Measurements from ENCODE around the gene ADH6.

ADH6 gene

DNA sequence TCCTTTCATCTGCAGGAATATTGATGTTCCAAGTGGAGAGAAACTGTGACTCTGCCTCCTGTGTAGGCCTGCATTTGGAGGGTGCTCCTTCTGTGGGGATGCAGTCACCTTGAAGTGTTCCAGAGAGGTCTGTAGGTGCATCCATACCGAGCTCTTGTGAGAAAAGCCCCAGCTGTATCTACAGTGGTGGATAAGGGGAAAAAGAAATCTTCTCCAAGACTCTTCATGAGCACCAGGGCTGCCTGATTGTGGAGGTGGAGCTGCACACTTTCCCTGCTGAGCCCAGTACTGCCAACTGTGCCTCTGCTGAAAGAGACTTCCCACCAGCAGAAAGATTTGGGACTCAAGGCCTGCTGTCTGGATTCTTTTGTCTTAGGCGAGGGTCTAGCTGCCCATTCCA is 39.9 kb downstream of the ADH6 start:
- Histone ChIP-seq H3K4me2 (ENCODE audit: low read depth, low read length, poor library complexity, severe bottlenecking) (no peak overlapping the region), H4K20me1 (ENCODE audit: insufficient read depth, low read length, poor library complexity, severe bottlenecking) (no peaks in the 10 kb centered on the region), H3K27me3 (ENCODE audit: insufficient read depth, low read length, poor library complexity, severe bottlenecking) (no peaks in the 10 kb centered on the region)

DNA sequence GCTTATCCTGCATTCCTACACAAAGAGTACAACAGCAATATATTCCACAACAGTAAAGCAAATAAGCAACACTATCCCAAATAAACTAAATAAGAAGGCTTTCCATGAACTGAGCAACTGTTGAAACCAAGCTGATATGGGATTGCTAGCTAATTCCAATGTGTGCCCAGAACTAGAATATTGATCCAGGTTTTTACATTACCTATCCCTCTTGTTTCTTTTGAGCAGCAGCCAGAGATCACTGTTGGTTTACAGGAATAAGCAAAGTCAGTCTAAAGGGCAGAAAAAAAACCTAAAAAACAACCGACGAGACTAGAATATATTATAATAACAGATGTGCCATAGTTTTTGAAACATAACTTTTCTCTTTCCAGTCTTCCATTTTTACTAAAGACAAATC is 52.5 kb downstream of the ADH6 start:
- no peaks in the 10 kb centered on the region for H3K4me1 ChIP-seq (ENCODE audit: insufficient read depth, low read length, poor library complexity, severe bottlenecking)
- no peaks in the 10 kb centered on the region for H4K20me1 ChIP-seq (ENCODE audit: insufficient read depth, low read length, poor library complexity, severe bottlenecking)
- TF ChIP-seq, protein P1, sequence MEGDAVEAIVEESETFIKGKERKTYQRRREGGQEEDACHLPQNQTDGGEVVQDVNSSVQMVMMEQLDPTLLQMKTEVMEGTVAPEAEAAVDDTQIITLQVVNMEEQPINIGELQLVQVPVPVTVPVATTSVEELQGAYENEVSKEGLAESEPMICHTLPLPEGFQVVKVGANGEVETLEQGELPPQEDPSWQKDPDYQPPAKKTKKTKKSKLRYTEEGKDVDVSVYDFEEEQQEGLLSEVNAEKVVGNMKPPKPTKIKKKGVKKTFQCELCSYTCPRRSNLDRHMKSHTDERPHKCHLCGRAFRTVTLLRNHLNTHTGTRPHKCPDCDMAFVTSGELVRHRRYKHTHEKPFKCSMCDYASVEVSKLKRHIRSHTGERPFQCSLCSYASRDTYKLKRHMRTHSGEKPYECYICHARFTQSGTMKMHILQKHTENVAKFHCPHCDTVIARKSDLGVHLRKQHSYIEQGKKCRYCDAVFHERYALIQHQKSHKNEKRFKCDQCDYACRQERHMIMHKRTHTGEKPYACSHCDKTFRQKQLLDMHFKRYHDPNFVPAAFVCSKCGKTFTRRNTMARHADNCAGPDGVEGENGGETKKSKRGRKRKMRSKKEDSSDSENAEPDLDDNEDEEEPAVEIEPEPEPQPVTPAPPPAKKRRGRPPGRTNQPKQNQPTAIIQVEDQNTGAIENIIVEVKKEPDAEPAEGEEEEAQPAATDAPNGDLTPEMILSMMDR (conservative IDR thresholded peaks at IDR 0.05; ENCODE audit: low read length) = no peak
- TF ChIP-seq EZH2phosphoT487 (IDR thresholded peaks at IDR 0.05; ENCODE audit: borderline replicate concordance) = no peak
- H3K4me3 ChIP-seq (ENCODE audit: low read length, poor library complexity, severe bottlenecking) = no peak overlapping the region
- H3K9ac ChIP-seq (ENCODE audit: low read depth, low read length, poor library complexity, severe bottlenecking) = no peak overlapping the region
- no peaks in the 10 kb centered on the region for H3K9me3 ChIP-seq (ENCODE audit: insufficient read depth, low read depth, low read length)
- H3F3A ChIP-seq (ENCODE audit: low read depth) = no peaks in the 10 kb centered on the region
- no peaks in the 10 kb centered on the region for H3K27me3 ChIP-seq (ENCODE audit: insufficient read depth, low read length, poor library complexity, severe bottlenecking)
- H3K9me2 ChIP-seq (replicated peaks; ENCODE audit: low read depth, low read length) = no peaks in the 10 kb centered on the region
- no peak overlapping the region for H2AFZ ChIP-seq (ENCODE audit: low read length)
- no peaks in the 10 kb centered on the region for H3K36me3 ChIP-seq (ENCODE audit: insufficient read depth, low read length)
- H3K79me2 ChIP-seq (ENCODE audit: insufficient read depth, low read length) = no peaks in the 10 kb centered on the region
- no peak overlapping the region for H3K4me2 ChIP-seq (ENCODE audit: low read depth, low read length, poor library complexity, severe bottlenecking)

More for the DNA sequence above, 39.9 kb downstream of the ADH6 start:
- Histone ChIP-seq H3K79me2 (ENCODE audit: insufficient read depth, low read length) (no peaks in the 10 kb centered on the region), H2AFZ (ENCODE audit: low read length) (no peak overlapping the region), H3K9me3 (ENCODE audit: insufficient read depth, low read depth, low read length) (no peaks in the 10 kb centered on the region), H3K9ac (ENCODE audit: low read depth, low read length, poor library complexity, severe bottlenecking) (no peak overlapping the region), H3K9me2 (replicated peaks; ENCODE audit: low read depth, low read length) (no peaks in the 10 kb centered on the region), H3K36me3 (ENCODE audit: insufficient read depth, low read length) (no peaks in the 10 kb centered on the region), H3F3A (ENCODE audit: low read depth) (no peaks in the 10 kb centered on the region), H3K4me1 (ENCODE audit: insufficient read depth, low read length, poor library complexity, severe bottlenecking) (no peaks in the 10 kb centered on the region), H3K4me3 (ENCODE audit: low read length, poor library complexity, severe bottlenecking) (no peak overlapping the region)
- TF ChIP-seq, protein P1 (conservative IDR thresholded peaks at IDR 0.05; ENCODE audit: low read length) = no peak
- no peak for TF ChIP-seq EZH2phosphoT487 (IDR thresholded peaks at IDR 0.05; ENCODE audit: borderline replicate concordance)

DNA sequence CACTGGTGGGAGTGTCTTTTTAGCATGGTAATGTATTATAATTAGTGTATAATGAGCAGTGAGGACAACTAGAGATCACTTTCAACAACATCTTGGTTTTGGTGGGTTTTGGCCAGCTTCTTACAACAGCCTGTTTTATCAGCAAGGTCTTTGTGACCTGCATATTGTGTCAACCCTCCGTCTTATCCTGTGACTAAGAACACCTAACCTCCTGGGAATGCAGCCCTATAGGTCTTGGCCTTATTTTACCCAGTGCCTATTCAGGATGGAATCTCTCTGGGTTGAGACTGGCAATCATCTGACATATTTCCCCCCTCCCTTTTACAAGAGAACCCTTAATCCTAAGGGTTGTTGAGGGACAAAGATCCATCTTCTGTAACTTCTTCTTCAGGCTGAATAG is 53.1 kb downstream of the ADH6 start:
- Histone ChIP-seq H3K4me2 (ENCODE audit: low read depth, low read length, poor library complexity, severe bottlenecking) (no peak overlapping the region), H3F3A (ENCODE audit: low read depth) (no peaks in the 10 kb centered on the region), H3K4me1 (ENCODE audit: insufficient read depth, low read length, poor library complexity, severe bottlenecking) (no peaks in the 10 kb centered on the region), H3K79me2 (ENCODE audit: insufficient read depth, low read length) (no peaks in the 10 kb centered on the region), H3K9ac (ENCODE audit: low read depth, low read length, poor library complexity, severe bottlenecking) (no peak overlapping the region), H3K4me3 (ENCODE audit: low read length, poor library complexity, severe bottlenecking) (no peak overlapping the region), H3K9me3 (ENCODE audit: insufficient read depth, low read depth, low read length) (no peaks in the 10 kb centered on the region), H4K20me1 (ENCODE audit: insufficient read depth, low read length, poor library complexity, severe bottlenecking) (no peaks in the 10 kb centered on the region), H2AFZ (ENCODE audit: low read length) (no peak overlapping the region), H3K27me3 (ENCODE audit: insufficient read depth, low read length, poor library complexity, severe bottlenecking) (no peaks in the 10 kb centered on the region), H3K36me3 (ENCODE audit: insufficient read depth, low read length) (no peaks in the 10 kb centered on the region), H3K9me2 (replicated peaks; ENCODE audit: low read depth, low read length) (no peaks in the 10 kb centered on the region)
- no peak for TF ChIP-seq EZH2phosphoT487 (IDR thresholded peaks at IDR 0.05; ENCODE audit: borderline replicate concordance)
- TF ChIP-seq, protein P1 (conservative IDR thresholded peaks at IDR 0.05; ENCODE audit: low read length) = no peak

Measured in Loucy (cell line).